Islet precursor cell (in vitro differentiated cells): ENCODE measurements around the gene DTNBP1.
A peak's percentile ranks its signal among the peaks of the same experiment; 100 is the strongest.

Source experiments
- DNase-seq: peaks from one replicate; pipeline ENCODE4 v3.0.0-alpha.2; 2018

The DTNBP1 gene

DNA sequence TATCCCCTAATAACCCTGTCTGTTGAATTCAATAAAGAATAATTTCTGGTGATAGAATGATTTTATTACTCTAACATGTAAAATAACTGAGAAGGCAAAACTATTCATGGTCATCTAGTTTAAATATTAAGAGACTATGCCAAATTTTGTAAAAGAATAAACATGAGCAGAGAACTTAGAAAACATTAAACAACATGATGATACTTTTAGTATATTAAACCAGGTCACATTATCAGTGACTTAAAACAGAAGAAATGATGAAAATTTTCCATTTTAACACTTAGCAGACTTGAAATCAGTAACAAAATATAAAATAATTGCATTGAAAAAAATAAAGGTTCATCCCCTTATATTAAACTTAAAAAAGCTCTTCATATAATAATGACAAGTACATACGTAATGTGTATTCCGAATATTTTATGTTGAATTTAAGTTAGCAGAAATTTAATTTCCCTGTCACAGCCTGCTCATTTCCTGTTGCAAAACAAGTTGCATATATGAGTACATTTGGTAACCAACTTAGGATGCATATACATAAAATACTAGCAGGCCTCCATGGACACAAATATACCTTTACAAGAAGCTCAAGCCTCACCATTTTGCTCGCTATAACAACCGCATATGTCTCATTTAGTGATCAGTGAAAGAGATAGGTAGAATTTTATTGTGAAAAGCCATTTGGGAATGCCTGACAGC, 40.6 kb downstream of the DTNBP1 start:
- no peak for DNase-seq

DNA sequence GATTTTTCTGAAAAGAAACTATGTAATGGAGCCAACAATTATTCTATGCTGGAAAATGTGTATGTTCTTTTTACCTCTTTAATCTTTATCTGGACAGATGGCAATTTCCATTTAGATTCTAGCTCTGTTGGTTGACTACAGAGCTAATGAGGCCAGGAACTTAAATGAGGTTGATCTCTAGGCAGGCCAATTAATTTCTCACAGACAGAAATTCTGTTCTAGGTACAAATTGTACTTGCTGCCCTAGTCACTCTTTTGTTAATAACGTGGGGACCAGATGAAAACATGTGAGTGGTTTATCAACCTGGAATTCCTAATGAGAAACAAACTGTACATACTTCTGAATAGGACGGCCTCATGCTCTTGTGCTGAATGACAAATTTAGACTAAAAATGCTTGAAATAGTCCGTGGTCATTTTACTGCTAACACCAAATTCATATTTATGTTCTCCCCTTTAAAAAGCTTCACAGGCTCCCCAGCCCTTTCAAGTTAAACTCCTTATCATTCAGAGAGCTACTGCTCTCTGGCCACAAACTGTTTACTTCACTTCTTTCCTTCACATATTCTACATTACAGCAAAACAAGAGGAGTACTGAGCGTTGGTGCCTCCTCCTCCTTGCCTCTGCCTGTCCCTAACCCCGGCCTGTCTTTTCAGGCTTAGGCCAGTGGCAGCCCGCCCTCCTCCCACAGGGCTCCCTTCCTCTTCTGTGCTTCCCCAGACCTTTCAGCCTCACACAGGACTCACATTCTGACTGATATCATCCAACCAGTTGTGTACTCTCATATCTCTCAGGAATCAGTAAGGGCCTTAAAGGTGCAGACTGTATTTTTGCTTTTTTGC, 41.4 kb downstream of the DTNBP1 start:
- peak; percentile 92 for DNase-seq

DNA sequence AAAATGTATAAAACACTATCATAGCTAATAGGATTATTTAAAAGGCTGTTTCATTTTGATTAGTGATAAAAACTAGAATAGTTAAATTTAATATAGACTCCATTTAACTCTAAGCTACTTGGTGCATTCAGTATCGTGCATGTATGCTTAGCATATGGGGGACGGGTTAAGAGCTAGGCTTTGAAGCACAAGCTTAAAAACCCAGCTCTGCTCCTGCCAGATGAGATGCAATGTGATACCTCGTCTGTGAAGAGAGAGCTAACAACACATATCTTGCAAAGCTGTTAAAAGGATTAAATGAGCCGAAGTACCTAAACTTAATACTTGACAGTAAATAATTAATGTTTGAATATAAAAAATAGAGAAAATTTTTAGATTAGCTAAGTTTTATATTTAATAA, 42.2 kb downstream of the DTNBP1 start:
- no peak for DNase-seq

DNA sequence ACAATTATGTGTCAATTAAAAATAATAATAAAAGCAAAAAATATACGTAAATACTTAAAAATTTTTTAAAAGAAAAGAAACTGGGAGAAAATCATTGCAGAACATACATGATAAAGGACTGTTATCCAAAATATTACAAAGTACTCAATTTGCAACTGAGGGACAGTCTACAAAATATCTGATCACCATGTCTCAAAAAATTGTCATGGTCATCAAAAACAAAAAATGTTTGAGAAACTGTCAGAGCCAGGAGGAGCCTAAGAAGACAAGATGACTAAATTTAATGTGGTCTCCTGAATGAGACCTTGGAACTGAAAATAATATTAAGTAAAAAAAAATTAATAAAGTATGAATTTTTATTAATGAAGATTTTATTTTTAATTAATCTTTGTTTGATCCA, 43.5 kb downstream of the DTNBP1 start:
- DNase-seq = no peak

DNA sequence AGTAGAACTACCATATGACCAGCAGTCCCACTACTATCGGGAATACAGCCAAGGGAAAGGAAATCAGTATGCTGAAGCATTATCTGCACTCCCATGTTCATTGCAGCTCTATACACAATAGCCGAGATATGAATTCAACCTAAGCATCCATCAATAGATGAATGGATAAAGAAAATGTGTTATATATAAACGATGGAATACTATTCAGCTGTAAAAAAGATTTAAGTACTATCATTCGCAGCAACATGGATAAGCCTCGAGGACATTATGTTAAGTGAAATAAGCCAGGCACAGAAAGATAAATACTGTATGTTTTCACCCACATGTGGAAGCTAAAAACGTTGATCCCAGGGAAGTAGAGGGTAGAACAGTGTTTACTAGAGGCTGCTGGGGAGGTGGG, 44.1 kb downstream of the DTNBP1 start:
- DNase-seq = no peak

DNA sequence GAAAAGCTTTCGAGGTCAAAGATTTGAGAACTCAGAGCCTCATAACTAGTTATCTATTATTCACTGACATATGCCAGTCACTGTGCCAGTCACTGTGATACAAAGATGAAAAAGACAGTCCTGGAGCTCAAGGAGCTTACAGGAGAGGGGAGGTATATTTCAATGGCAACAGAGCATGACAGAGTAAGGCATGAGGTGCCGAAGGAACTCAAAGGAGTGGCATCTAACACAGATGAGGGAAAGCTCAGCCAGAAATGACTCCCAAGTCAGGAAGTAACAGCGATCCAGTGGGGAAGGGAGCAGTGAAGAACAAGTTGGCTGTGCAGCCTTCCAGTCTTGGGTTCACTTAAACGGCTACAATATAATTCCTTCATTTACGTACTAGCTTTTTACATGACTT, 46.6 kb downstream of the DTNBP1 start:
- DNase-seq = no peak

DNA sequence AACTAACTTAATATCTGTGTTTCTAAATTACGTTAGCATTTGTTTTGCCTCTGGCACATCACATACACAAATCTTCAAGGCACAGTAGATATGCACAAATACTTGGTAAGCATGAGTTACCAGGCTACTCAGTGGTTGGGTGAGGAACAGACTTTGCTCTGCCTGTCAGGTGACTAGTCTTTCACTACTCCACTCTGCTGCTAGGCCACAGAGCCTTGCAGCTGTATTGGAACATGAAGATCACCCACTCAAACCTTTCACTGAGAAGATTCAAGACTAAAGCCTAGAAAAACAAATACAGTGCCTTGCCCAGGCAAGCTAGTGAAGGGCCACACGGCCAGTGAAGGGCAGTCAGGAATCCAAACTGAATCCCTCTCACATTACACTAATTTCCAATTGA, 47.0 kb downstream of the DTNBP1 start:
- DNase-seq = no peak

DNA sequence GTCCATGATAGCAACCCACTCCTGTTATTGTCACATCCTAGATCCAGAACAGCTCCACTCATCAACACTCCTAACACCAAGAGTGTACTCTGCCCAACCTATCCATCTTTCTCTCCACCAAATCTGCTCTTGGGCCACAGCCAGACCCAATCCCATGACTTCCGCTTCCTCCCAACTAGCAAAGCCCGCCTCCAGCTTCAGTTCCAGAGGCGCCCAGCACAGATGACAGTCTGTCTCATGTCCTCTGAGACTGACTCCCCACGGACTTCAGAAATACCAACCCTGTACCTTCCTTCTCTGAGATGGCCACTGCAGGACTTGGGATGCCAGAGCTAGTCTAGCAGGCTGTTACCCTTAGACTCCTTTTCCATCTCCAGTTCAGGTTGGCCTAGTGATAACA, 48.6 kb downstream of the DTNBP1 start:
- DNase-seq = no peak

DNA sequence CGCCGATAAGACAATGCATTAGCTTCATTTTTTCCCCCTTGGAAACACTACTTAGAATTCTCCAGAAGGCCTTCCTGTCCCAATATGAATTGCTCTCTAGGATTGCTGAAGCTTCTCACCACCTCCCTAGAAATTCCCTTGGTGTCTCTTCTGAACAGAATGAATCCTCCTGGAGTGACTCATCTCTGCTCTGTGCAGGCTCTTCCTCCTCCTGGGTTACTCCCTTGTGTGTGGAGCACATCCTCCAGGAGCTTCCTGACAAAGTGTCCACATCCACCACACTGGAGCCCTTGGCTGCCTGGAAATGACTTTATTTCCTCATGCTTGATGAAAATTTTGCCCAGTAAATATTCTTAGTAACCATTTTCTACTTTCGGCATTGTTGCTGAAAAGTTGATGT, 54.4 kb downstream of the DTNBP1 start:
- peak; percentile 84 for DNase-seq

DNA sequence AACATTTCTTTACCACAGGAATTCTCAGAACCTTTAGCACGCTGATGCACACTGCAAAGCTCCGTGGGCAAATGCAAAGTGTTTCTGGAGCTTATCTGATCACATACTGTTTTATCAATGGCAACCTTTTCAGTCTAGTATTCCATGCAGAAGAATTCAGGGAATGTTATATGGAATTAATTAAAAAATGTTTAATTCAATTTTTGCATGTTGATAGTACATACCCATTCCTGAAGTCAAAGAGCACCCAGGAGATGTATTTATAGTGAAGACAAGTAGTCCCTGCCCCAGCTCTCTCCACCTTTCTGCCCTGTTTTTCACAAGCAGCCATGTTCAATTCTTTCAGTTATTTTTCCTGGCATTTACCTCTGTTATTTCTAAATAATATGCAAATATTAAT, 55.2 kb downstream of the DTNBP1 start:
- no peak for DNase-seq

DNA sequence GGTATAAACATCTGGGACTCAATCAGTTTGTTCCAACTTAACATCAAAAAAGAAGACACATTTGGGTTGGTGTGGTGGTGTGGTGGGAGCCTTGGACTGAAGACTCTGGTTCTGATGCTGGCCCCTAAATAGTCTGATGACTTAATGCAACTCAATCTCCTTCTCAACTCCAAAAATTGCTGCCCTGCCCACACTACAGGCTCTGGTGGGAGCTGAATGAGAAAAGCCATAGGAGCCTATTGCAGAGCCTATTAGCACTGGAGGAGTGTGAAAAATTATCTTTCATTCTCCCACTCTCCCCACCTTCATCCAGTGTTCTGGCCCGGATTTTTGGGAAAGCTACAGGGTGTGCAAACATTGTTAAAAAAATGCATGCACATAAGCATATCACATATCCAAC, 56.5 kb downstream of the DTNBP1 start:
- DNase-seq = no peak

DNA sequence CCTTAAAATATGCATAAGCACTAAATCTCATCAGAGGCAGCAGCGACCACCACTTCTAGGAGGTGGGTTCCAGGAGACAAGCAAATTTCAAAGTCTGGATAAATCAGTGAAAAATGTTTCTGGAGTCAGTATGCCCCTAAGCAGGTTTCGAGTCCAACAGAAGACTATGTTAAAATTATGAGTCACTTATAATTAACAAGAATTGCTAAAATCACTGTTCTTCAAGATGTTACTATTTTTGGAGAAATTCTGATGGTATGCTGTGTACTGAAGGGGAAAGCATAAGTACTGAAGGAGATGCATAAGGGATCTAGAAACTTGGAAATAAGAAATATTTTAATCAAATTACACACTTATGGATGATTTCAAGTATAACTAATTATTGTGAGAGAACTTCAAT, 58.0 kb downstream of the DTNBP1 start:
- DNase-seq = no peak

DNA sequence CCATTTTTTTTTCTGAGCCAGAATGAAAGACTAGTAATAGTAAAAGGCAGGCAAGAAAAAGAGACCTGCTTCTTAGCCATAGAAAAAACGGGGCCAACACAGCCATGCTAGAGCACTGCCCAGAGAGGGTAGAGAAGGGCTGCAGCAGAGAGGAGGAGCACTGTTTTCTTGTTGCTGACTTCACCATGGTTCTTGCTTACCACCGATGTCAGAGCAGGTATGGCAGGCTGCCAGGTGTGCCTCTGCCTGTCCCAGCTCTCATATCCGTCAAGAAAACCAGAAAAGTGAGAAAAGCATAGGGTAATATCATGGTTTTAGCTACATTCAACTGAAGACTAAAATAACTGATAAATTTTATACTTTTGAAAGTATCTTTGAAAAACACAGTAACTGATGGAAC, 60.7 kb downstream of the DTNBP1 start:
- no peak for DNase-seq

DNA sequence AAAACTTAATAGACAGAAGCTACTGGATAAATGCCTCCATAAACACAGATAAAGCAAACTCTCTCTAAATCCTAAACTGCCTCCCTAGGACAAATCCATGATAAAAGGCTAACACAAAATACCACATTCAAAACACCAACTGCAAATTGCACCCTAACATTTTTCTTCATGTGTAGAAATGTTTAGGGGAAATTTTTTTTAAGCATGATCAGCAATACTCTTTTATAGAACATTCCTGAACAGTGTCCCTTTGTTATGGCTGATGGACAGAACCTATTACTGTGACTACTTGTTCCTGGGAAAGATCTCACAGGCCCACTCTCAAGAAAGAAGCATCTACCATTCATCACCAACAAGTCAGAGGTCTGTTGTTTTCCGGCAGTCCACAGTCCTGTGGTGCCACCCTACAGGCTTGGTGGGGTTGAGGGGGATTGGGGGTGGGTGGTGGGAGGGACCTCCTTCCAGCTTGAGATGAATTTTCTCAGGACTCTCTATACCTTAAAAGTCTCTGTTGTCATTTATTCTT, 64.5 kb downstream of the DTNBP1 start:
- DNase-seq = no peak

DNA sequence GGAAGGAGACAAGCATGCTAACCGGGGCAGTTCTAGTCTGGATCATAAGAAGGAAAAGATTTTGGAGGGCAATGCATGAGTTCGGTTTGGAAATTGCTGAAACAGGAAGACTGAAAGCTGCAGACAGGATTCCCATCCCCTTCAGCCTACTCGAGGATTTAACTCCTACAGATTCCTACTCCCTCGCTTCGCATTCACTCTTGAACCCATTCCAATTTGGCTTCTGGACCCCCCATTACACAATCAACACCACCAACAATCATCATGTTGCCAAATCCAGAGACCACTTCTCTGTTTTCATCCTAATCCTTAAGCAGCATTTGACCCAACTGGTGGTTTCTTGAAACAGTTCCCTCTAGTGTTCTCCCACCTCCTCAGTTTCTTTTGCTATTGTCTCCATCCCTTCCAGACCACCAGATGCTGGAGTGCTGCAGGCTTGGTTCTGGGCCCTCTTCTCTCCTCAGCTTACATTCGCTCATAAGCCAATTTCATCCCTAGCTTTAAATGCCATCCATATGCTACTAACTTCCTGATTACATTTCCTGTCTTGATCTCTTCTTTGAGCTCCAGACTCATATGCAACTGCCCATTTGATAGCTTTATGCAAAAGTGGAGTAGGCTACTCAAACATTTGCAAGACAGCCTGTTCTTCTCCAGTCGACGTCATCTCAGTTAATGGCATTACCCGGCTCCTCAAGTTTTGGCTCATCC, 66.5 kb downstream of the DTNBP1 start:
- no peak for DNase-seq

DNA sequence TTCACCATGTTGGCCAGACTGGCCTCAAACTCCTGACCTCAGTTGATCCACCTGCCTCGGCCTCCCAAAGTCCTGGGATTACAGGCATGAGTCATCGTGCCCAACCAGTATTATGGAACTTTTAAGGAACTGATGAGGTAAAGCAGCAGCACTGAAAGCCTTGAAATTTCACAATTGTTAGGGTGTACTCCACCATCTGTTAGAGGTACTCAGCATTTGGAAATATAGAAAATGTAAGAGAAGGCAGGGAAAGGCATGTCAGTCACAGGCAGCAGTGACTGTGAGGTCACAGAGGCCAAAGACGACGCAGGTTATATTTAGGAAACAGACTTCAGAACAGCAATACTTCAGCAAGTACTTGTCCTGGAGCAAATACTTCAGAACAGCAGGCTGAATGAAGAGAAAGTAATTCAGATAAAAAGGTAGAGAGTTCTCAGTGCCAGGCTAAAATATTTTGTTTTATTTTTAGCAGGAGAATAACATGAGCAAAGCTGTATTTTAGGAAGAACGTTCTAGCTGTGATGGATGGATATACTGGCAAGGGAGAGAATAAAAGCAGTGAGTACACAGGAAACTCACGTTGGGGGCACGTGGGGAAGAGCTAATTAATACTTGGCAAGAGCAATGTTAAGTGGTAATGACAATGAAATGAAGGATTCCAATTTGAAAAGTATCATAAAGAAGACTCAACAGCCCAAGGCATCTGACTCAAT, 67.2 kb downstream of the DTNBP1 start:
- no peak for DNase-seq

DNA sequence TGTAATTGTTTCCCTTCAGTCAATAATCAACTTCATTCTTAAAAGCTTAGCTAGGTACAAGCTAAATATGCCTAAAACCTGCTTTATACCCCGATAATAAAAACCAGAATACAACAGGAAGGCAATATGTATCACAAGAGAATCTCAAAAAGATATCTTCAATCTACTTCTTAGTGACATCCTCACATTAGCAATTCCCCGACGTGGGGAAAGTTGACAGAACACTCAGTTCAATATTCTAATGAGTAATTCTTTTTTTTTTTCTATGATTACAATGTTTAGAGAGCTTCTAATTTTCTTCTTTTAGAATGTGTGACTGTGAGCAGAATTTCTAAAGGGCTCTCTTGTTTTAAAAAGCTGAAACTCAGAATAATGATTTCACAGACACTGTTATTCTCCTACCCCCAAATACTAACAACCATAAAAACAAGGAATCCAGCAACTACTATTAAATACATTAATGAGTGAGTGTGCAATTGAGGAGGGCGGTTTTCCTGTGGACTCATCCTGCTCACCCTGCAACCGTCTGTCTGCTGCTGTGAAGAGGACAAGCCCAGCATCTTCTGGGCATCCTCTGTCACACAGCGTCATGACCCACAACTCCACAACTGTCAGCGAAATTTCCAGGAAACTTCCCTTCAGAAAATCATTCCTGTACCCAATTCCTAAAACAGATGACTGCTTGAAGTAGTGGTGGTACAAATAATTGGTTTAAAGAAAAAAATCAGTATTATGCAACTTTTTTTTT, 68.1 kb downstream of the DTNBP1 start:
- DNase-seq = no peak

DNA sequence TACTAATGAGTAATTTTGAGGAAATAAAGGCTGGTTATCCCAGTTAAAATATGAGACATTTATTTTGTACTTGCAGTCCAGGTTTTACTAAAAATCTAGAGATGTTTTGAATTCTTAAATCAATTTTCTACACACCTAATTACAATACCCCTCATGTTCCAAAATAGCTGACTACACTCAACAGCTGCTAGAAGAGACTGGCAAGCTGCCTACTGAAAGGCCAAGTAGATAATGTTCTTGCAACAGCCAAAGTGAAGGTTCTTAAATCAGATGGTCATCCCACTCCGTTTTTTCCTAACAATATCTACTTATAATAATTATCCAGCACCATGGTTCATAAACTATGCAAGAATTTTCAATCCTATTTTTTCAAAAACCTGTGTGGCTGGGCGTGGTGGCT, 69.0 kb downstream of the DTNBP1 start:
- no peak for DNase-seq

DNA sequence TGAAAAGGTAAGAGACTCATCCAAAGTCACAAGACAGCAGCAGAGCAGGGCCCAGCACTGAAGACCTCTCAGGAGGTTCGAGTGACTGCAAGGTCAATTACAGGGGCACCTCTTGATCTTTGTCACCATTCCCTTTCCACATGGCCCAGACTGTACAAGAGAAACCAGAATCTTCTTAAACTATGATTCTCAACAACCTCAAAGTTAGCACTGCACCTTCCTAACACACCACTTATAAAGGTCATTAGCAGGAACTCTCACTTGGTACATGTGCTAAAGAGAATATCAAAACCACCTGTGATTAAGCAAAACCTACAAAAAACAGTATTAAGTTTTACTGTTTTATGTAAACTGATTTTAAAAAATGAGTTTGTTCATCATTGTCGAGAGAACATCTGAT, 70.2 kb downstream of the DTNBP1 start:
- no peak for DNase-seq

DNA sequence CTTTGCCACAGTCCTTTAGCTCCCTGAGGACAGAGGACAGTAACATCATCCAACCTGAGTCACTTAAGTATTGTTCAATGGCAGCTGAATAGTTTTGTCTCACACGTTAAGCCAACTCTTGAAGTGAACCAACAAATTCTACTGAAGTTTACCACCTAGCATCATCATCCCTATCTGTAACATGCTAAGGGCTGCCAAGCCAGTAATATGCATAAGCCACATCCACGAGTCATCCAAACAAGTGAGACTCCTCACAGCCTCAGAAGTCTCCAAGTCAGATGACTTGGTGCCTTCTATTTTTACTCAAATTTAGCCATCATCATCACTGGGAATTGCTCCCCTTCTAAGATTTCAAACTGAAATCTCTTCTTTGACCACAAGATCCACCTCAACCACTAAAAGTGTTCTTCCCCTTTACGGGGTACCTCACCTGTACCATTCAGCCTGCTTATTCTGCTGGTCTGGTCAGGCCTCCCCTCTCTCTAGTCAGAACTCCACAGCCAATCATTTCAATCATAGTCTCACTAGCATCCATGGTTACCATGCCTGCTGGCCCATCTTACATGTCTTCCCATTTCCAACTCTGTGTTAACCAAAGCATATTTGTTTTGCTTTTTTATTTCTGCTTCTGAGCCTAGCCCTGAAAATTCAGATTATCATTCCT, 73.7 kb downstream of the DTNBP1 start:
- DNase-seq = no peak

DNA sequence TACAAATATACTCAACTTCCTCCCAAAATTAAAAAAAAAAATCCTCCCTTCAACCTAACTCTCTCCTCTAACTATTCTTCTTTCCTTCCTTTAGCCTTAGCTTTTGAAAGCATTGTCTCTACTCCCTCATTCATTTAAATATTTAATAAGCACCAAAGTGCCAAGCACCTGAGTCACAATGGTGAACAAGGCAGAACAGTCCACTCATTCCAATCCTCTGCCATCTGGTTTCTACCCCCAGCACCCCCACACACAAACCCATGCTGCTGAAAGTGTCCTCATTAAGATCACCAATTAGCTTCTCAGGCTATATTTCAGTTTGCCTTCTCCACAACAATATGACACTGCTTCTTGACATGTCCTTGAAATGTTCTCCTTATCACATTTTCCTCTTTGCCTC, 76.3 kb downstream of the DTNBP1 start:
- no peak for DNase-seq

DNA sequence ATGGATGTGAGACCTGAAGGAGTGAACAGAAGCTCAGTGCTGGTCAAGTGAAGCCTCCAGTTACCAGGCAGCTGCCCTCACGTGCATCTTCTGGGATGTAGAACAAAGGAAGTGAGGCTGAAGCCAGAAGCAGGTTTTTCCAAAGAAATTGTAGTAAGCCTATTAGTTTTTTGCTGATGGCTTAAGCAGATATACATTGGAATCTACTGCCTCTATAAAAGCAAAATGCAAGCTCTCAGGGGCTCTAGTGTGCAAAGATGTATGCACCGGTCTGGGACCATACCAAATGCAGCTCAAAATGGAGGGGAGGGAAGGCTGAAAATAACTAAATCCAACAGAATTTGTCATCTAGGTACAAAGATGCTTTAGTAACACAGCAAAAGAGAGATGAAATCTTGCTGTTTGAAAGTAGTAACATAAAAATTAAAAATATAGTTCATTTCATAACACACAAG, 77.0 kb downstream of the DTNBP1 start:
- no peak for DNase-seq
